Vagina (tissue), 2 donors: ENCODE data around the gene NME3. TPM values are rescaled to one million over a fixed set of nuclear protein-coding genes. Genes with fewer than 3 reads are reported as not detected.

ENCODE experiments used
- DNase-seq, 2 donors: peaks; one replicate each; pipeline ENCODE4 v3.0.0-alpha.2; 2017; ENCODE audit errors: extremely low spot score in 2 of 2
- H3K27ac ChIP-seq: fragments of 200-600 bp; sonication (generic); one replicate; pipeline ENCODE4 v1.5.1; 2019
- H3K27me3 ChIP-seq: fragments of 200-600 bp; sonication (generic); one replicate; pipeline ENCODE4 v1.5.1; 2019
- H3K36me3 ChIP-seq, 2 donors: fragments of 200-600 bp; sonication (generic); one replicate each; pipeline ENCODE4 v1.5.1; 2017 to 2019
- H3K4me1 ChIP-seq: fragments of 200-600 bp; sonication (generic); one replicate; pipeline ENCODE4 v1.5.1; 2019
- H3K4me3 ChIP-seq, 2 donors: fragments of 200-600 bp; sonication (generic); 1 replicate in 1 of 2; 2 replicates in 1 of 2; pipeline ENCODE4 v1.5.1; 2016 to 2019
- H3K9me3 ChIP-seq: fragments of 200-600 bp; sonication (generic); one replicate; pipeline ENCODE4 v1.5.1; 2019
- POLR2A ChIP-seq, 2 donors: fragments of 450-650 bp; IDR thresholded peaks; one replicate each; pipeline ENCODE4 v1.6.1; 2017; ENCODE audit warnings: antibody characterized with exemption in 2 of 2, mild to moderate bottlenecking in 2 of 2, moderate library complexity in 2 of 2
- POLR2AphosphoS5 ChIP-seq, 2 donors: sonication (generic); formaldehyde crosslinking; IDR thresholded peaks; one replicate each; pipeline ENCODE4 v1.9.0; 2017; ENCODE audit warnings: antibody characterized with exemption in 2 of 2, mild to moderate bottlenecking in 2 of 2, low read depth in 1 of 2; ENCODE audit not compliant: insufficient read depth in 1 of 2
- intact Hi-C: fragments of 100-400 bp; cut with DNase I; formaldehyde crosslinking; loops from one replicate; pipeline ENCODE4 v1.15.1; 2023
- total RNA-seq: library from RNA; depleted of rRNA; stranded (reverse); fragments of >200 nt; gene quantifications from one replicate; pipeline ENCODE4 v1.2.3, GENCODE V29; 2016
- TF ChIP-seq, protein P1 (sequence below), 3 experiments: fragments of 450-650 bp in 2 of 3; fragments of 200-600 bp in 1 of 3; sonication (generic) in 1 of 3; IDR thresholded peaks; one replicate each; pipeline ENCODE4 v1.5.1; 2017 to 2019; ENCODE audit warnings: antibody characterized with exemption in 3 of 3, mild to moderate bottlenecking in 2 of 3, moderate library complexity in 2 of 3

The NME3 gene
- 96.0 TPM for total RNA-seq

DNA sequence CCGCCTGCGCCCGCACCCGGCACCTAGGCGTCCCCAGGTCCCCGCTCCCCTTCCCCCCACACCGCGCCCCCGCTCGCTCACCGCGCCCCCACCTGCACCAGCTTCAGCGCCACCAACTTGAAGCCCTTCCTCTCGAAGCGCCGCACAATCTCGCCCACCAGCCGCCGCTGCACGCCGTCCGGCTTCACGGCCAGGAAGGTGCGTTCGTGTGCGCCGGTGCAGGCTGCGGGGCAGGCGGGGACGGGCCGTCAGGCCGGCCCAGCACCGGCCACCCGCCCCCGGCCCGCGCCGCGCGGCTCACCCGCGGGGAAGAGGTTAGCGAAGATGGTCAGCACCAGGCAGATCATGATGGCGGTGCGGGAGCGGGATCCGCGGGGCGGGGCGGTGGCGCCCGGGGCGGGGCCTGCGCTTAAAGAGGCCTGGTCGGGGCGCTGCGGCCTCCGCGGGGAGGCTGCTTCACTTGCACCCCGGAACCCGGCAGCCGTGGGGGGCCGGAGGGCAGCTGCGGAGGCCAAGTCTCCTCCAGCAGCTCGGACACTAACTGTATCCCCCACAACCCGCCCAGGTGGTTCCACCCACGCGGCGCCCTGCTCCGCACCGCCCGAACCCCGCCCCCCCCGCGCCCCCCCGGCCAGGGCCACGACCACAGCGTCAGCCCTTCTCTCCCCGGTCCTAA, at the start of gene NME3:
NME3 (minus strand) TSS at position 356 of the 676 bp plus-strand sequence; CDS start at position 347, 9 bp downstream.
- H3K36me3 ChIP-seq: peaks cover 0 to 29% of the 10 kb centered on the region in 2 donors
- no peaks in the 10 kb centered on the region for H3K27me3 ChIP-seq
- no peak for TF ChIP-seq POLR2AphosphoS5 (IDR thresholded peaks at IDR 0.05; ENCODE audit: insufficient read depth in 1 of 2, low read depth in 1 of 2)
- TF ChIP-seq POLR2A (IDR thresholded peaks at IDR 0.05): no peak
- TF ChIP-seq, protein P1, sequence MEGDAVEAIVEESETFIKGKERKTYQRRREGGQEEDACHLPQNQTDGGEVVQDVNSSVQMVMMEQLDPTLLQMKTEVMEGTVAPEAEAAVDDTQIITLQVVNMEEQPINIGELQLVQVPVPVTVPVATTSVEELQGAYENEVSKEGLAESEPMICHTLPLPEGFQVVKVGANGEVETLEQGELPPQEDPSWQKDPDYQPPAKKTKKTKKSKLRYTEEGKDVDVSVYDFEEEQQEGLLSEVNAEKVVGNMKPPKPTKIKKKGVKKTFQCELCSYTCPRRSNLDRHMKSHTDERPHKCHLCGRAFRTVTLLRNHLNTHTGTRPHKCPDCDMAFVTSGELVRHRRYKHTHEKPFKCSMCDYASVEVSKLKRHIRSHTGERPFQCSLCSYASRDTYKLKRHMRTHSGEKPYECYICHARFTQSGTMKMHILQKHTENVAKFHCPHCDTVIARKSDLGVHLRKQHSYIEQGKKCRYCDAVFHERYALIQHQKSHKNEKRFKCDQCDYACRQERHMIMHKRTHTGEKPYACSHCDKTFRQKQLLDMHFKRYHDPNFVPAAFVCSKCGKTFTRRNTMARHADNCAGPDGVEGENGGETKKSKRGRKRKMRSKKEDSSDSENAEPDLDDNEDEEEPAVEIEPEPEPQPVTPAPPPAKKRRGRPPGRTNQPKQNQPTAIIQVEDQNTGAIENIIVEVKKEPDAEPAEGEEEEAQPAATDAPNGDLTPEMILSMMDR (IDR thresholded peaks at IDR 0.05): no peak
- H3K4me1 ChIP-seq: peaks cover 45% of the 10 kb centered on the region
- peak within 1 kb of the TSS; percentile 90 for H3K27ac ChIP-seq
- H3K9me3 ChIP-seq: no peaks in the 10 kb centered on the region
- H3K4me3 ChIP-seq: peak within 1 kb of the TSS; percentile 82
- no peak for DNase-seq
- intact Hi-C loops: loop anchor here (5.0 kb wide), 1 partner anchor 64 kb away; the partner anchor contains the start of gene MAPK8IP3

DNA sequence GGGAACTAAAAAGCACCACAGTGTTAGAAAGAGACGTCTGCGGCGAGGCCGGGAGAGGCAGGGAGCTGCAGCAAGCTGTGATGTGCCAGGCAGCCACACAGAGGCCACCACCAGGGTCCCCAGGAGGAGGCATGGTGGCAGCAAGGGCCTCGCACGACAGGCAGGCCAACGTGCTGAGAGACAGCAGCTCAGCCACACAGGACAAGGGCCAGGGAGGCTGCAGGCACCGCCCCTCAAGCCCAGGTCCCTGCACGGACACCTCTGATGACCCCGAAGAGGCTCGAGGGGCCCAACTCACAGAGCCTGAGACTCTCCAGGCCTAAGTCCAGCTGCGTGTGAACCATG, 49.6 kb upstream of the NME3 start:
- Histone ChIP-seq H3K9me3 (no peaks in the 10 kb centered on the region), H3K4me1 (peaks cover 17% of the 10 kb centered on the region), H3K27me3 (no peaks in the 10 kb centered on the region), H3K36me3 (peaks cover 0 to 47% of the 10 kb centered on the region in 2 donors), H3K4me3 (no peak overlapping the region), H3K27ac (no peak overlapping the region)
- DNase-seq: no peak
- TF ChIP-seq, protein P1 (IDR thresholded peaks at IDR 0.05): no peak
- TF ChIP-seq POLR2AphosphoS5 (IDR thresholded peaks at IDR 0.05; ENCODE audit: insufficient read depth in 1 of 2, low read depth in 1 of 2): no peak
- intact Hi-C loops: no loop called here

DNA sequence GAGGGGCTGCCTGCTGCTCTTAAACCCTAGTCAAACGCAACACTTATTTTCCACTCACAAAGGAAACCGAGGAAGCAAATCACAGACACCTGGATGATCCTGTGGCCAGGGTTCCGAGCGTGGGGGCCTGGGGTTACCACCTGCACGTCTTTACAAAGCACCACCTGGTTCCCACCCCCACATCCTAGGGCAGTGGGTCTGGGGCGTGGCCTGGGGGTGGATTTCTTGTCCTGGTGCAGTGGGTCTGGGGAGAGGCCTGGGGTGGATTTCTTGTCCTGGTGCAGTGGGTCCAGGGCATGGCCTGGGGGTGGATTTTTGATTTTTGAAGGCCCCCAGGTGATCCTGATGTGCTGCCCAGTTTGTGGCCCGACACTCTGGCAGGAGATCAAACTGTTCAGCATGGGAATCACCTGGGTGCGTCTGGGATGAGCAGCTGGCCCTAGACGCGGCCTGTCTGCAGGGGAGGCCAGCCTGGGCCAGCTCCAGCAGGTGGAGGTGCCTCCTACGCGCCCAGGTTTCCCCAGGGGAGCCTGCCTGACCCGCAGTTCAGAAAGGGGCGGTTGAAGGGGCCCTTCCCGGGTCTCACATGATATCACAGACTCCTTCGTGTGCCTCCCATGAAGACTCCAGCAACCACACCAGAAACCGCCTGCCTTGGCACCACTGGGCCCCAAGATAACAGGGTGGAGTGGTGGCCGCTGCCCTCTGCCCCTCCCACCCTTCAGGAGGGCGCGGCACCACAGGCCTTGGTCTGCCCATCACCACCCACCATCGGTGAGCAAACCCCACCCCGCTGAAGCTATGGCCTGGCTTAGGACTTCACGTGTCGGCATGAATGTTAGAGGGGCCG, 49.0 kb upstream of the NME3 start:
- Histone ChIP-seq H3K9me3 (no peaks in the 10 kb centered on the region), H3K27ac (no peak overlapping the region), H3K4me1 (peaks cover 11% of the 10 kb centered on the region), H3K4me3 (no peak overlapping the region), H3K27me3 (no peaks in the 10 kb centered on the region), H3K36me3 (peaks cover 0 to 51% of the 10 kb centered on the region in 2 donors)
- intact Hi-C loops: no loop called here
- TF ChIP-seq POLR2AphosphoS5 (IDR thresholded peaks at IDR 0.05; ENCODE audit: insufficient read depth in 1 of 2, low read depth in 1 of 2) (no peak), POLR2A (IDR thresholded peaks at IDR 0.05) (no peak)
- TF ChIP-seq, protein P1 (IDR thresholded peaks at IDR 0.05): no peak
- no peak for DNase-seq

DNA sequence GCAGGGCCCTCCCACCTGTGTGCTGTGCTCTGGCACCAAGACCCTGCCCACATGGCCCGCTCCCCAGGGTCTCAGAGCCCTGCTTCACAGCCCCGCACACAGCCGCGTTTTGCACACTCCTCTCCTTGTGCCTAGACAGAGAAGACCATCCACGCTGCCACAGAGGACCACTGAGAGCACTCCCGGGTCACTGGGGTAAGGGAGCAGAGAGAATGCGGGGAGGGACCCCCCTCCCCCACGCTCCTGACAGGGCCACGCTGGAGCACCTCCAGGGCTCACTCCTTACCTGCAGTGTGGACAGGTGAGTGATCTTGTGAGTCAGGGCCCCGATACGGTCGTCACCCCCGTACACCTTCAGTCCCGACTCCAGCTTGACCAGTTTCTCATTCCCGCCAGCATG, 48.3 kb upstream of the NME3 start:
- Histone ChIP-seq H3K36me3 (peaks cover 0 to 52% of the 10 kb centered on the region in 2 donors), H3K4me3 (no peak overlapping the region), H3K27me3 (no peaks in the 10 kb centered on the region), H3K9me3 (no peaks in the 10 kb centered on the region), H3K4me1 (peaks cover 6% of the 10 kb centered on the region), H3K27ac (no peak overlapping the region)
- DNase-seq: no peak
- intact Hi-C loops: no loop called here
- TF ChIP-seq, protein P1 (IDR thresholded peaks at IDR 0.05): no peak
- TF ChIP-seq POLR2A (IDR thresholded peaks at IDR 0.05): no peak
- no peak for TF ChIP-seq POLR2AphosphoS5 (IDR thresholded peaks at IDR 0.05; ENCODE audit: insufficient read depth in 1 of 2, low read depth in 1 of 2)
